Naive B cell (primary cell): ENCODE data around the gene ABTB2. TPM values are rescaled to one million over a fixed set of nuclear protein-coding genes. Genes with fewer than 3 reads are reported as not detected.
"Not testable (repeated sequence)": the region's sequence is repeated elsewhere in the genome, so short reads cannot be mapped to it uniquely, and the experiment has no call there.

ENCODE experiments used
- ATAC-seq, 2 donors: fragments of 150-1000 bp; cut with Tn5 transposase; 2 replicates each; pipeline ENCODE4 v1.10.0; 2021; ENCODE audit warnings: low read depth in 2 of 2, mild to moderate bottlenecking in 2 of 2, moderate library complexity in 2 of 2
- DNase-seq: peaks from one replicate; pipeline ENCODE4 v3.0.0; 2022
- H3K27ac Mint-ChIP-seq, 6 donors: one replicate each; pipeline ENCODE4 v1.8.0; 2020 to 2022; ENCODE audit warnings: mild to moderate bottlenecking in 6 of 6, mixed read lengths in 6 of 6, moderate library complexity in 5 of 6, inconsistent platforms in 2 of 6
- H3K27me3 Mint-ChIP-seq, 3 donors: one replicate each; pipeline ENCODE4 v1.8.0; 2021 to 2022; ENCODE audit warnings: mixed read lengths in 3 of 3, mild to moderate bottlenecking in 1 of 3
- H3K36me3 Mint-ChIP-seq, 2 donors: one replicate each; pipeline ENCODE4 v1.8.0; 2020 to 2022; ENCODE audit warnings: mixed read lengths in 2 of 2, inconsistent platforms in 1 of 2, mild to moderate bottlenecking in 1 of 2
- H3K4me1 Mint-ChIP-seq, 3 donors: one replicate each; pipeline ENCODE4 v1.8.0; 2020 to 2022; ENCODE audit warnings: mixed read lengths in 3 of 3, inconsistent platforms in 1 of 3, mild to moderate bottlenecking in 1 of 3, moderate library complexity in 1 of 3
- H3K4me3 Mint-ChIP-seq, 8 donors: one replicate each; pipeline ENCODE4 v1.8.0; 2020 to 2022; ENCODE audit warnings: mild to moderate bottlenecking in 8 of 8, mixed read lengths in 8 of 8, moderate library complexity in 8 of 8, inconsistent platforms in 2 of 8
- H3K9me3 Mint-ChIP-seq, 7 donors: one replicate each; pipeline ENCODE4 v1.8.0; 2020 to 2022; ENCODE audit warnings: mixed read lengths in 7 of 7, mild to moderate bottlenecking in 5 of 7, inconsistent platforms in 2 of 7, moderate library complexity in 1 of 7
- polyA plus RNA-seq, 6 donors: library from polyadenylated mRNA; unstranded; fragments of 300-500 nt; fragmentation: Illumina TruSeq; gene quantifications; one replicate each; pipeline ENCODE4 v1.2.3, GENCODE V29; 2021; ENCODE audit warnings: low read depth in 6 of 6

ABTB2 gene
- polyA plus RNA-seq, 6 donors from 2014 or later = 0.05 to 0.34 (median 0.27) TPM; not detected in 3

GRCh38 chr11:34223021-34223813, 134.6 kb downstream of the ABTB2 start:
- Mint-ChIP-seq H3K27ac (no peak overlapping the region), H3K4me1 (no peaks in the 10 kb centered on the region), H3K36me3 (no peaks in the 10 kb centered on the region), H3K4me3 (no peak overlapping the region), H3K9me3 (no peaks in the 10 kb centered on the region), H3K27me3 (peaks cover 5 to 20% (median 8%) of the 10 kb centered on the region in 3 donors)
- ATAC-seq (no peak), DNase-seq (no peak)

DNA sequence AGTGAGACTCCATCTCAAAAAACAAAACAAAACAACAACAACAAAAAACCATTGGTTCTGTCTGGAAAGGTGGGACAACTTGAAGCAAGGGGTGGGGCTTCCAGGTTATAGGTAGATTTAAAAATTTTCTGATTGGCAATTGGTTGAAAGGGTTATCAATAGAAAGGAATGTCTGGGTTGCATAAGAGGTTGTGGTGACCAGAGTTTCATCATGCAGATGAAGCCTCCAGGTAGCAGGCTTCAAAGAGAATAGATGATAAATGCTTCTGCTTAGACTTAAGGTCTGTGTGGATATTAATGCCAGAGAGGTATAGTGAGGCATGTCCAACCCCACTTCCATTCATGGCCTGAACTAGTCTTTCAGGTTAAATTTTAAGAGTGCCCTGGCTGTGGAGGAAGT, 135.8 kb downstream of the ABTB2 start:
- Mint-ChIP-seq H3K9me3 (no peaks in the 10 kb centered on the region), H3K4me3 (no peak overlapping the region), H3K27ac (no peak overlapping the region), H3K27me3 (peaks cover 5 to 21% (median 8%) of the 10 kb centered on the region in 3 donors), H3K36me3 (no peaks in the 10 kb centered on the region), H3K4me1 (no peaks in the 10 kb centered on the region)
- DNase-seq = no peak
- ATAC-seq = no peak

DNA sequence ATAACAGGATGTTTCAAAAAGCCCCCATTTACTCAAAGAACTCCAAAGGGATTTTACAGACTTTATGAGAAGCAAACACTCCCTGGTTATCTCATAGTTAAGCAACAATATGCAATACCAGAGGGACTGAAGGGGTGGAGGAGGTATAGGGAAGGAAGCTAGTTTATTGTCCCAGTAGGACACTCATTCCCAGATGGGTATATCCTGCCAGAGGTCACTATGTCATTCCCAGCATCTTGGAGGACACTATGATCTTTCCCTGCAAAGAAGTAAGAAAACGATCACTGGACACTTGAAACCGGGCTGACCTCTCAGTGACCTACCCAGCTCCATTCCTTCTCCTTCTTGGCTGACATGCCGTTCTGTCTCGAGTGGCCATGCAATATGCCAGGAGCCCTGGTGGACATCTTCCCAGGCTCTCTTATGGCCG, 137.9 kb downstream of the ABTB2 start:
- no peak for ATAC-seq
- no peaks in the 10 kb centered on the region for H3K9me3 Mint-ChIP-seq
- no peak overlapping the region for H3K27ac Mint-ChIP-seq
- no peaks in the 10 kb centered on the region for H3K36me3 Mint-ChIP-seq
- H3K27me3 Mint-ChIP-seq = peaks cover 5 to 21% (median 8%) of the 10 kb centered on the region in 3 donors
- no peak overlapping the region for H3K4me3 Mint-ChIP-seq
- no peak for DNase-seq
- no peaks in the 10 kb centered on the region for H3K4me1 Mint-ChIP-seq

GRCh38 chr11:34219279-34219678, 138.5 kb downstream of the ABTB2 start:
- peak overlapping the region in 1 of 6 donors; percentile 55 for H3K27ac Mint-ChIP-seq
- no peak overlapping the region for H3K4me3 Mint-ChIP-seq
- ATAC-seq = no peak
- DNase-seq = no peak
- H3K4me1 Mint-ChIP-seq = no peaks in the 10 kb centered on the region
- no peaks in the 10 kb centered on the region for H3K36me3 Mint-ChIP-seq
- no peaks in the 10 kb centered on the region for H3K9me3 Mint-ChIP-seq
- peaks cover 5 to 17% (median 8%) of the 10 kb centered on the region in 3 donors for H3K27me3 Mint-ChIP-seq

GRCh38 chr11:34218756-34219155, 139.1 kb downstream of the ABTB2 start:
- not testable (repeated sequence) for H3K4me3 Mint-ChIP-seq, H3K36me3 Mint-ChIP-seq, ATAC-seq, DNase-seq, H3K9me3 Mint-ChIP-seq, H3K4me1 Mint-ChIP-seq, H3K27ac Mint-ChIP-seq
- peaks cover 5 to 17% (median 8%) of the 10 kb centered on the region in 3 donors for H3K27me3 Mint-ChIP-seq

DNA sequence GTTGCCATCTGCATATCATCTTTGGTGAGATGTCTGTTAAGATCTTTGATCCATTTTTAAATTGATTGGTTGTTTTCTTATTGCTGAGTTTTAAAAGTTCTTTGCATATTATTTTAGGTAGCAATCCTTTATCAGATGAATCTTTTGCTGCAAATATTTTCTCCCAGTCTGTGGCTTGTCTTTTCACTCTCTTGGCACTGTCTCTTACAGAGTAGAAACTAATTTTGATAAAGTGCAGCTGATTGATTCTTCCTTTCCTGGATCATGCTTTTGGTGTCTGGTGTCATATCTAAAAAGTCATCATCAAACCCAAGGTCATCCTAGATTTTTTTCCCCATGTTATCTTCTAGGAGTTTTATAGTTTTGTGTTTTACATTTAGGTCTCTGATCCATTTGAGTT, 139.7 kb downstream of the ABTB2 start:
- DNase-seq (no peak), ATAC-seq (no peak)
- Mint-ChIP-seq H3K27ac (peak overlapping the region in 2 of 6 donors; percentile 66 to 73), H3K4me1 (no peaks in the 10 kb centered on the region), H3K27me3 (peaks cover 0 to 12% (median 4%) of the 10 kb centered on the region in 3 donors), H3K36me3 (no peaks in the 10 kb centered on the region), H3K4me3 (no peak overlapping the region), H3K9me3 (no peaks in the 10 kb centered on the region)

GRCh38 chr11:34216706-34217105, 141.1 kb downstream of the ABTB2 start:
- no peaks in the 10 kb centered on the region for H3K4me1 Mint-ChIP-seq
- DNase-seq (no peak), ATAC-seq (no peak)
- peaks cover 0 to 11% (median 4%) of the 10 kb centered on the region in 3 donors for H3K27me3 Mint-ChIP-seq
- H3K36me3 Mint-ChIP-seq = no peaks in the 10 kb centered on the region
- no peak overlapping the region for H3K27ac Mint-ChIP-seq
- H3K4me3 Mint-ChIP-seq = no peak overlapping the region
- H3K9me3 Mint-ChIP-seq = no peaks in the 10 kb centered on the region

DNA sequence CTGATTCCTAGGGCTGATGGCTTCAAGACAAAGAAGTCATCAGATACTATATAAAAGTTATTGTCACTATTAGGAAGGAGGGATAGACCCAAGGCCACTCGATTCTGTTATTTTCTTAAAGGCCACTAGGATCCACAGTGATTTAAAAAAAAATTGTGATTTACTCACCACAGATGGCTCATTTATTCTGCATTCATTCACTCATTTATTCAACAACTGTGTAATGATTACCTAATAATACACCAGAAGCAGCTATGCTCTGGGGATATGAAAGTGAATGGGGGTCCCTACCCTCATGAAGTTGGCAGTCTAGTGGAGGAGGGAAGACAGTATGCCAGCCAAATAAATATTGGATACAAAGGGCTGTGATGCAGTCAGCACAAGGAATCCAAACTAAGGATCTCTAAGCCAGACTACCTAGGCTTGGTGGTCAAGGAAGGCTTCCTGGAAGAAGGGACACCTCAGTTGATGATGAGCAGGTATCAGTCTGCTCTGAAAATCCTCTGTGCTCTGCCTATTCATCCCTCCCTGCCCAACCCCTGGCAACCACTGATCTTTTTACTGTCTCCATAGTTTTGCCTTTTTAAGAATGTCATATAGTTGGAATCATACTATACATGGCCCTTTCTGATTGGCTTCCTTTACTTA, 141.9 kb downstream of the ABTB2 start:
- no peaks in the 10 kb centered on the region for H3K36me3 Mint-ChIP-seq
- H3K4me3 Mint-ChIP-seq = no peak overlapping the region
- ATAC-seq = no peak
- no peak overlapping the region for H3K27ac Mint-ChIP-seq
- no peak for DNase-seq
- H3K4me1 Mint-ChIP-seq = no peaks in the 10 kb centered on the region
- peaks cover 0 to 11% (median 4%) of the 10 kb centered on the region in 3 donors for H3K27me3 Mint-ChIP-seq
- no peaks in the 10 kb centered on the region for H3K9me3 Mint-ChIP-seq

- no peaks in the 10 kb centered on the region for H3K9me3 Mint-ChIP-seq
- no peak for DNase-seq
- H3K4me3 Mint-ChIP-seq = no peak overlapping the region
- peaks cover 0 to 11% (median 4%) of the 10 kb centered on the region in 3 donors for H3K27me3 Mint-ChIP-seq
- no peaks in the 10 kb centered on the region for H3K4me1 Mint-ChIP-seq
- peak overlapping the region in 3 of 6 donors; percentile 3 to 72 (median 39) for H3K27ac Mint-ChIP-seq
- no peak for ATAC-seq
- no peaks in the 10 kb centered on the region for H3K36me3 Mint-ChIP-seq
Measured at GRCh38 chr11:34214961-34215805, 142.6 kb downstream of the ABTB2 start.

- Mint-ChIP-seq H3K4me1 (no peaks in the 10 kb centered on the region), H3K4me3 (no peak overlapping the region), H3K9me3 (no peaks in the 10 kb centered on the region), H3K27ac (no peak overlapping the region), H3K27me3 (peaks cover 0 to 3% (median 0%) of the 10 kb centered on the region in 3 donors), H3K36me3 (no peaks in the 10 kb centered on the region)
- DNase-seq (no peak), ATAC-seq (no peak)
Measured at GRCh38 chr11:34213366-34213765, 144.4 kb downstream of the ABTB2 start.

- Mint-ChIP-seq H3K4me3 (no peak overlapping the region), H3K9me3 (no peaks in the 10 kb centered on the region), H3K36me3 (no peaks in the 10 kb centered on the region), H3K27me3 (no peaks in the 10 kb centered on the region), H3K27ac (no peak overlapping the region), H3K4me1 (no peaks in the 10 kb centered on the region)
- no peak for ATAC-seq
- DNase-seq = no peak
Measured at GRCh38 chr11:34212566-34212965, 145.2 kb downstream of the ABTB2 start.

- DNase-seq (no peak), ATAC-seq (no peak)
- H3K4me1 Mint-ChIP-seq = peaks cover 0 to 5% (median 0%) of the 10 kb centered on the region in 3 donors
- no peak overlapping the region for H3K27ac Mint-ChIP-seq
- H3K4me3 Mint-ChIP-seq = no peak overlapping the region
- H3K27me3 Mint-ChIP-seq = peaks cover 0 to 4% (median 0%) of the 10 kb centered on the region in 3 donors
- no peaks in the 10 kb centered on the region for H3K36me3 Mint-ChIP-seq
- H3K9me3 Mint-ChIP-seq = no peaks in the 10 kb centered on the region
Measured at GRCh38 chr11:34209809-34210208, 148.0 kb downstream of the ABTB2 start.
